ENCODE measurements around the gene TMEM203. TPM values are rescaled to one million over a fixed set of nuclear protein-coding genes. Genes with fewer than 3 reads are reported as not detected.

Gene TMEM203
- total RNA-seq, 1 donor from 2014 or later = 26.6 TPM

DNA sequence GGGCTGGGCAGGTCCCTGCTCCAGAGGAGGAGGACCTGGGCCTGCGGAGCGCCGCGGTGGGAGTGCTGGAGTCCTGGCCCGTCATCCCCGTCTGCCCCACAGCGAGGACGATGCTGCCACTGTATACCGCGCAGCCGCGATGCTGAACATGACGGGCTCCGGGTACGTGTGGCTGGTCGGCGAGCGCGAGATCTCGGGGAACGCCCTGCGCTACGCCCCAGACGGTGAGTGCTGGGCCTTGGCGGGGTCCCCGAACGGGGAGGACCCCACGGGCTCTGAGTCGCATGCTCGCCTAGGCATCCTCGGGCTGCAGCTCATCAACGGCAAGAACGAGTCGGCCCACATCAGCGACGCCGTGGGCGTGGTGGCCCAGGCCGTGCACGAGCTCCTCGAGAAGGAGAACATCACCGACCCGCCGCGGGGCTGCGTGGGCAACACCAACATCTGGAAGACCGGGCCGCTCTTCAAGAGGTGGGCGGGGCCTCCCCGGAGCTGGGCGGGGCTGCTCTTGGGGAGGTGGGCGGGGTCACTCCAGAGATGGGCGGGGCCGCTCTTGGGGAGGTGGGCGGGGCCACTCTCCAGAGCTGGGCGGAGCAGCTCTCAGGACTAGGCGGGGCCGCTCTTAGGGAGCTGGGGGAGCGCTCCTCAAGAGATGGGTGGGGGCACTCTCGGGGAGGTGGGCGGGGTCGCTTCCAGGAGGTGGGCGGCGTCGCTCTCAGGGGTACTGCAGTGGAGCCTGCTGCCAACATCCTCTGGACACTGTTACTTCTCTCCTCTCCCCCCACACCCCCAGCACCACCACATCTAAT lies 48.7 kb downstream of the TMEM203 start:
- no peak overlapping the region for H3K27ac ChIP-seq
- TF ChIP-seq CTCF (IDR thresholded peaks at IDR 0.05) = no peak
- no peaks in the 10 kb centered on the region for H3K36me3 ChIP-seq
- H3K9me3 ChIP-seq = no peaks in the 10 kb centered on the region
- peak; percentile 65 for DNase-seq
- peak overlapping the region; percentile 11 for H3K4me3 ChIP-seq
- intact Hi-C loops (cut with DNase I) = no loop called here
- H3K4me1 ChIP-seq = peaks cover 6% of the 10 kb centered on the region
- peak; percentile 69 to 76 for ATAC-seq
- H3K27me3 ChIP-seq (ENCODE audit: low read depth) = peaks cover 64% of the 10 kb centered on the region

Small RNA genes within 50 kb of the gene (microRNA-seq; reads per million reads assigned to microRNA genes)
- not detected for gene MIR3621 (ENCODE audit: borderline number of aligned reads)

Other genes starting within 250 kb of the TMEM203 start
- gene PTGDS, start 228.1 kb downstream of the TMEM203 start, total RNA-seq = 225 TPM
- 1.9 TPM for gene LCNL1, start 222.7 kb downstream of the TMEM203 start, total RNA-seq
- 45.1 TPM for gene PAXX, start 213.2 kb downstream of the TMEM203 start, total RNA-seq
- gene CLIC3, start 209.1 kb downstream of the TMEM203 start, total RNA-seq = 49.3 TPM
- 45.0 TPM for gene ABCA2, start 177.4 kb downstream of the TMEM203 start, total RNA-seq
- 1.1 TPM for gene FUT7, start 173.6 kb downstream of the TMEM203 start, total RNA-seq
- gene NPDC1, start 159.5 kb downstream of the TMEM203 start, total RNA-seq = 124 TPM
- gene ENTPD2, start 151.6 kb downstream of the TMEM203 start, total RNA-seq = 0.62 TPM
- 0.86 TPM for gene SAPCD2, start 135.1 kb downstream of the TMEM203 start, total RNA-seq
- 29.7 TPM for gene UAP1L1, start 128.1 kb downstream of the TMEM203 start, total RNA-seq
- 41.9 TPM for gene MAN1B1, start 118.7 kb downstream of the TMEM203 start, total RNA-seq
- gene DPP7, start 90.9 kb downstream of the TMEM203 start, total RNA-seq = 190 TPM
- 0.92 TPM for gene GRIN1, start 66.5 kb downstream of the TMEM203 start, total RNA-seq
- gene LRRC26, start 35.6 kb downstream of the TMEM203 start, total RNA-seq = 1.0 TPM
- not detected for gene TMEM210, start 33.6 kb downstream of the TMEM203 start, total RNA-seq
- 58.2 TPM for gene ANAPC2, start 17.1 kb downstream of the TMEM203 start, total RNA-seq
- 57.6 TPM for gene SSNA1, start 17.0 kb downstream of the TMEM203 start, total RNA-seq
- gene TPRN, start 4.9 kb downstream of the TMEM203 start, total RNA-seq = 17.8 TPM
- gene NDOR1, start 52 bp upstream of the TMEM203 start, total RNA-seq = 15.6 TPM
- gene RNF208, start 16.6 kb upstream of the TMEM203 start, total RNA-seq = 5.8 TPM
- gene CYSRT1, start 19.5 kb upstream of the TMEM203 start, total RNA-seq = 0.59 TPM
- 0.21 TPM for gene RNF224, start 21.9 kb upstream of the TMEM203 start, total RNA-seq
- gene SLC34A3, start 25.3 kb upstream of the TMEM203 start, total RNA-seq = not detected
- gene TUBB4B, start 35.6 kb upstream of the TMEM203 start, total RNA-seq = 208 TPM
- 0.38 TPM for gene STPG3, start 45.6 kb upstream of the TMEM203 start, total RNA-seq
- 44.7 TPM for gene NELFB, start 49.7 kb upstream of the TMEM203 start, total RNA-seq
- gene TOR4A, start 72.1 kb upstream of the TMEM203 start, total RNA-seq = 27.2 TPM
- gene NRARP, start 96.6 kb upstream of the TMEM203 start, total RNA-seq = 6.5 TPM
- 25.2 TPM for gene EXD3, start 217.5 kb upstream of the TMEM203 start, total RNA-seq
- 6.9 TPM for gene NOXA1, start 217.7 kb upstream of the TMEM203 start, total RNA-seq
- gene ENTPD8, start 235.7 kb upstream of the TMEM203 start, total RNA-seq = 0.15 TPM

Data from lower lobe of right lung (tissue), 2 donors.